Endothelial cell of umbilical vein (primary cell): ENCODE results near the gene CUZD1. TPM values are rescaled to one million over a fixed set of nuclear protein-coding genes. Genes with fewer than 3 reads are reported as not detected.
A peak's percentile ranks its signal among the peaks of the same experiment; 100 is the strongest.

Experiments
- BruUV-seq: library from RNA; stranded (reverse); fragments of 400-500 nt; replicated peaks from 2 replicates; lab custom pipeline; 2021; lab: Mats Ljungman, UMichigan
- CTCF ChIA-PET: fragments of 300-600, 350-600 bp; sonication (Branson Sonifier 250); formaldehyde crosslinking; loops from one replicate; lab custom pipeline; 2021; ENCODE audit warnings: antibody characterized with exemption, inconsistent platforms; lab: Charles Lee
- POLR2A ChIA-PET: fragments of 300-600, 350-600 bp; sonication (Branson Sonifier 250); formaldehyde crosslinking; loops from one replicate; lab custom pipeline; 2021; ENCODE audit warnings: antibody characterized with exemption, inconsistent platforms; lab: Charles Lee
- DNase-seq: peaks from one replicate; pipeline ENCODE4 v3.0.0-alpha.2; 2011; ENCODE audit warnings: low read depth, low spot score
- FAIRE-seq: peaks from 2 replicates; lab custom pipeline; 2011; peaks lifted over from hg19 to GRCh38; lab: Jason Lieb, UNC
- H2AFZ ChIP-seq: 2 replicates; pipeline ENCODE4 v1.6.0; 2012; ENCODE audit warnings: low read depth, low read length, control low read depth, inconsistent platforms
- H3K27ac ChIP-seq: 2 replicates; pipeline ENCODE4 v1.5.1; 2011; ENCODE audit warnings: low read depth, mild to moderate bottlenecking, control low read depth, low read length, moderate library complexity; ENCODE audit not compliant: insufficient read depth
- H3K27me3 ChIP-seq, 2 experiments: 2 replicates each; pipeline versions ENCODE4 v1.6.0 to v1.6.1; 2011; ENCODE audit warnings: low read length in 2 of 2, mixed read lengths in 1 of 2; ENCODE audit not compliant: control insufficient read depth in 2 of 2, insufficient read depth in 2 of 2
- H3K36me3 ChIP-seq, 2 experiments: 2 replicates in 1 of 2; 3 replicates in 1 of 2; pipeline ENCODE4 v1.5.1; 2011; ENCODE audit warnings: low read length in 2 of 2, mild to moderate bottlenecking in 1 of 2, moderate library complexity in 1 of 2; ENCODE audit not compliant: control insufficient read depth in 2 of 2, insufficient read depth in 2 of 2; ENCODE audit errors: extremely low read depth in 1 of 2
- H3K4me1 ChIP-seq: 3 replicates; pipeline ENCODE4 v1.5.1; 2011; ENCODE audit warnings: mild to moderate bottlenecking, low read length; ENCODE audit not compliant: control insufficient read depth, insufficient read depth; ENCODE audit errors: extremely low read depth
- H3K4me2 ChIP-seq: 2 replicates; pipeline ENCODE4 v1.6.1; 2011; ENCODE audit warnings: low read length, control low read depth, mixed read lengths; ENCODE audit not compliant: insufficient read depth
- H3K4me3 ChIP-seq, 3 experiments: fragments of 200-600 bp in 1 of 3; sonication (generic), shearing (Covaris generic) in 1 of 3; replicated peaks in 1 of 3; 2 replicates each; pipeline ENCODE4 v1.5.1; 2011 to 2016; ENCODE audit warnings: control low read depth in 3 of 3, low read length in 3 of 3, mild to moderate bottlenecking in 2 of 3, inconsistent platforms in 1 of 3, low read depth in 1 of 3, moderate library complexity in 1 of 3; ENCODE audit not compliant: insufficient read depth in 1 of 3
- H3K79me2 ChIP-seq: 2 replicates; pipeline ENCODE4 v1.6.0; 2012; ENCODE audit warnings: low read length, inconsistent platforms; ENCODE audit not compliant: control insufficient read depth, insufficient read depth
- H3K9ac ChIP-seq: replicated peaks from 2 replicates; pipeline ENCODE3; 2011; ENCODE audit warnings: low read length, control low read depth; ENCODE audit not compliant: insufficient read depth; ENCODE audit errors: extremely low read depth
- H3K9me1 ChIP-seq: replicated peaks from 3 replicates; pipeline ENCODE4 v1.6.0; 2011; ENCODE audit warnings: mild to moderate bottlenecking, low read length; ENCODE audit not compliant: control insufficient read depth, insufficient read depth; ENCODE audit errors: extremely low read depth
- H3K9me3 ChIP-seq: replicated peaks from 2 replicates; pipeline ENCODE4 v1.5.1; 2012; ENCODE audit warnings: low read length, inconsistent platforms; ENCODE audit not compliant: control insufficient read depth, insufficient read depth
- H4K20me1 ChIP-seq: replicated peaks from 2 replicates; pipeline ENCODE3; 2011; ENCODE audit warnings: mild to moderate bottlenecking, low read length; ENCODE audit not compliant: control insufficient read depth, insufficient read depth; ENCODE audit errors: extremely low read depth
- EZH2 ChIP-seq: IDR thresholded peaks from 2 replicates; pipeline ENCODE4 v1.6.1; 2012; ENCODE audit warnings: borderline replicate concordance, low read depth, mild to moderate bottlenecking, moderate library complexity, low read length, inconsistent platforms; ENCODE audit not compliant: severe bottlenecking
- FOS ChIP-seq: IDR thresholded peaks from 2 replicates; pipeline ENCODE4 v1.6.1; 2011; ENCODE audit warnings: mild to moderate bottlenecking, low read length, moderate library complexity, borderline replicate concordance; ENCODE audit not compliant: insufficient read depth
- GATA2 ChIP-seq: IDR thresholded peaks from 2 replicates; pipeline ENCODE4 v1.7.0; 2011; ENCODE audit warnings: low read depth, mild to moderate bottlenecking, moderate library complexity, mixed read lengths, low read length; ENCODE audit not compliant: insufficient read length, insufficient read depth
- JUN ChIP-seq: IDR thresholded peaks from 2 replicates; pipeline ENCODE4 v1.6.1; 2011; ENCODE audit warnings: borderline replicate concordance, low read depth; ENCODE audit not compliant: insufficient read length, insufficient read depth
- MYC ChIP-seq: IDR thresholded peaks from one replicate; pipeline ENCODE4 v1.6.1; 2011; ENCODE audit warnings: mild to moderate bottlenecking, low read depth, low read length
- POLR2A ChIP-seq: IDR thresholded peaks from 2 replicates; pipeline ENCODE4 v1.6.1; 2012; ENCODE audit warnings: low read depth, mild to moderate bottlenecking, control low read depth, low read length
- POLR2AphosphoS5 ChIP-seq: IDR thresholded peaks from 2 replicates; pipeline ENCODE4 v1.6.1; 2012; ENCODE audit warnings: low read depth, mild to moderate bottlenecking, control low read depth, low read length, moderate library complexity; ENCODE audit not compliant: insufficient read depth
- dilution Hi-C: fragments of 300-500 bp; cut with MboI; formaldehyde crosslinking; loops from one replicate; pipeline ENCODE4 v1.15.0; 2019; ENCODE audit warnings: low sequenced_read_pairs; ENCODE audit not compliant: extremely low pct_ligation_motif_present
- intact Hi-C: fragments of 100-400 bp; cut with micrococcal nuclease; formaldehyde crosslinking; loops from one replicate; pipeline ENCODE4 v1.10.0; 2022
- polyA plus RNA-seq, 4 experiments: library from polyadenylated mRNA; depleted of rRNA in 3 of 4; stranded (reverse) in 3 of 4; unstranded in 1 of 4; fragments of >200 nt; gene quantifications; 2 replicates each; pipeline versions ENCODE4 v1.2.1 to v1.2.3, GENCODE V29; 2011 to 2012; ENCODE audit warnings: missing spikeins in 1 of 4
- total RNA-seq: library from RNA; stranded (reverse); gene quantifications from 2 replicates; pipeline ENCODE4 v1.2.3, GENCODE V29; 2021
- TF ChIP-seq, protein P1 (sequence below), 2 donors: IDR thresholded peaks; 1 replicate in 1 of 2; 2 replicates in 1 of 2; pipeline ENCODE4 v1.5.1; 2011; ENCODE audit warnings: low read length in 2 of 2, mild to moderate bottlenecking in 2 of 2, moderate library complexity in 2 of 2, control low read depth in 1 of 2, inconsistent platforms in 1 of 2, low read depth in 1 of 2; ENCODE audit not compliant: insufficient read depth in 1 of 2; ENCODE audit errors: extremely low read depth in 1 of 2

CUZD1 gene
- total and polyA plus RNA-seq, 2 donors (not counting 3 experiments of a cell fraction or from before 2014, with no cell fraction given): 1.1 to 1.4 TPM

- dilution Hi-C loops: no loop called here
Observed at GRCh38 chr10:122852261-122852660, 6.6 kb upstream of the CUZD1 start.

GRCh38 chr10:122850705-122851640 lies 5.3 kb upstream of the CUZD1 start:
- no peak for TF ChIP-seq EZH2
- TF ChIP-seq, protein P1, sequence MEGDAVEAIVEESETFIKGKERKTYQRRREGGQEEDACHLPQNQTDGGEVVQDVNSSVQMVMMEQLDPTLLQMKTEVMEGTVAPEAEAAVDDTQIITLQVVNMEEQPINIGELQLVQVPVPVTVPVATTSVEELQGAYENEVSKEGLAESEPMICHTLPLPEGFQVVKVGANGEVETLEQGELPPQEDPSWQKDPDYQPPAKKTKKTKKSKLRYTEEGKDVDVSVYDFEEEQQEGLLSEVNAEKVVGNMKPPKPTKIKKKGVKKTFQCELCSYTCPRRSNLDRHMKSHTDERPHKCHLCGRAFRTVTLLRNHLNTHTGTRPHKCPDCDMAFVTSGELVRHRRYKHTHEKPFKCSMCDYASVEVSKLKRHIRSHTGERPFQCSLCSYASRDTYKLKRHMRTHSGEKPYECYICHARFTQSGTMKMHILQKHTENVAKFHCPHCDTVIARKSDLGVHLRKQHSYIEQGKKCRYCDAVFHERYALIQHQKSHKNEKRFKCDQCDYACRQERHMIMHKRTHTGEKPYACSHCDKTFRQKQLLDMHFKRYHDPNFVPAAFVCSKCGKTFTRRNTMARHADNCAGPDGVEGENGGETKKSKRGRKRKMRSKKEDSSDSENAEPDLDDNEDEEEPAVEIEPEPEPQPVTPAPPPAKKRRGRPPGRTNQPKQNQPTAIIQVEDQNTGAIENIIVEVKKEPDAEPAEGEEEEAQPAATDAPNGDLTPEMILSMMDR (IDR thresholded peaks at IDR 0.05; ENCODE audit: extremely low read depth in 1 of 2, insufficient read depth in 1 of 2, low read depth in 1 of 2, low read length in 2 of 2): no peak
- TF ChIP-seq JUN: peak; percentile 45
- TF ChIP-seq FOS: peak; percentile 27
- TF ChIP-seq POLR2AphosphoS5: no peak
- ChIA-PET CTCF (interaction anchor here (1.1 to 1.2 kb wide), 2 partner anchors 10 to 27 kb away, joined by 3 read pairs; no protein-coding TSS in a partner anchor), POLR2A (no interaction called here)
- Histone ChIP-seq H4K20me1 (no peaks in the 10 kb centered on the region), H3K36me3 (no peaks in the 10 kb centered on the region), H3K4me1 (peaks cover 61% of the 10 kb centered on the region), H3K27me3 (no peaks in the 10 kb centered on the region), H3K4me3 (no peak overlapping the region), H3K79me2 (peaks cover 26% of the 10 kb centered on the region), H3K9me3 (no peaks in the 10 kb centered on the region), H3K9me1 (no peaks in the 10 kb centered on the region), H3K27ac (peak overlapping the region; percentile 73), H3K4me2 (peak overlapping the region; percentile 73), H3K9ac (peak overlapping the region; percentile 54), H2AFZ (no peak overlapping the region)
- DNase-seq: peak; percentile 89
- intact Hi-C loops (loop anchor here (1.0 to 10.0 kb wide), 5 partner anchors 28 to 544 kb away; partner anchors contain the start of genes BUB3, C10orf88 and FAM24B), dilution Hi-C loops (no loop called here)
- FAIRE-seq: peak; percentile 65
- BruUV-seq: no TSS peak

More at GRCh38 chr10:122852261-122852660, 6.6 kb upstream of the CUZD1 start:
- Histone ChIP-seq H3K9ac (peak overlapping the region; percentile 29), H3K4me1 (peaks cover 64% of the 10 kb centered on the region), H3K9me1 (no peaks in the 10 kb centered on the region), H3K4me3 (no peak overlapping the region), H2AFZ (no peak overlapping the region), H3K4me2 (peak overlapping the region; percentile 73), H3K36me3 (no peaks in the 10 kb centered on the region), H3K27ac (peak overlapping the region; percentile 73), H3K79me2 (peaks cover 39% of the 10 kb centered on the region), H3K9me3 (no peaks in the 10 kb centered on the region), H4K20me1 (no peaks in the 10 kb centered on the region), H3K27me3 (no peaks in the 10 kb centered on the region)
- POLR2A ChIA-PET: no interaction called here
- no TSS peak for BruUV-seq
- intact Hi-C loops: loop anchor here (1.0 to 10.0 kb wide), 5 partner anchors 9 to 545 kb away; partner anchors contain the start of genes ACADSB, BUB3 and IKZF5
- CTCF ChIA-PET: no interaction called here
- TF ChIP-seq POLR2A (peak; percentile 30), JUN (peak; percentile 35), EZH2 (no peak), POLR2AphosphoS5 (no peak), FOS (peak; percentile 36), GATA2 (no peak), MYC (no peak)
- peak; percentile 79 for FAIRE-seq
- peak; percentile 56 for DNase-seq
